DMS114 treated with DMSO at 0.1 percent for 48 hours (cell line): Measurements from ENCODE around the gene CLSTN2.

Experiments used
- DNase-seq: peaks from one replicate; lab custom pipeline; 2025; ENCODE audit not compliant: unreplicated experiment; lab: John Stamatoyannopoulos, UW

Gene CLSTN2

GRCh38 chr3:139941580-139941979, 6.6 kb downstream of the CLSTN2 start:
- no peak for DNase-seq

GRCh38 chr3:139944256-139944910, 9.4 kb downstream of the CLSTN2 start:
- no peak for DNase-seq

DNA sequence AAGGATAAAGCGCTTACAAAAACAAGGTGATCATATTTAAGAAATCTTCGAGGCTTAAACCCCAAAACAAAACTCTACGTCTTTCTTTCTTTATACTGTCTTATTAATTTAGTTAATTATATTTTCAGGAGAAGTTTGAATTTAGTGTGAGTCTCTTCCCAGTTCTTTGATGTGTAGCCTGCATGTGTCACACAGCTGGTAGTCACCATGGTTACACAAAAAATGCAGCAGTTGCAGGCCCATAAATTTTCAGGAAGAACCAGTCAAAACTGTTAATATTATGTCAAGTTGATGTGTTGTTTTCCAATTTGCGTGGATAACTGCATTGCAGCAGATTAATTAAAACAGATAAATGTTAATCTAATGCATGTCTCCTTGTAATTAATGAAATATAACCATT, 10.4 kb downstream of the CLSTN2 start:
- no peak for DNase-seq

- no peak for DNase-seq
These were observed 11.0 kb downstream of the CLSTN2 start for GRCh38 chr3:139945942-139946341.

GRCh38 chr3:139948467-139948866, 13.5 kb downstream of the CLSTN2 start:
- no peak for DNase-seq

- no peak for DNase-seq
These were observed 13.9 kb downstream of the CLSTN2 start for GRCh38 chr3:139948898-139949297.

DNA sequence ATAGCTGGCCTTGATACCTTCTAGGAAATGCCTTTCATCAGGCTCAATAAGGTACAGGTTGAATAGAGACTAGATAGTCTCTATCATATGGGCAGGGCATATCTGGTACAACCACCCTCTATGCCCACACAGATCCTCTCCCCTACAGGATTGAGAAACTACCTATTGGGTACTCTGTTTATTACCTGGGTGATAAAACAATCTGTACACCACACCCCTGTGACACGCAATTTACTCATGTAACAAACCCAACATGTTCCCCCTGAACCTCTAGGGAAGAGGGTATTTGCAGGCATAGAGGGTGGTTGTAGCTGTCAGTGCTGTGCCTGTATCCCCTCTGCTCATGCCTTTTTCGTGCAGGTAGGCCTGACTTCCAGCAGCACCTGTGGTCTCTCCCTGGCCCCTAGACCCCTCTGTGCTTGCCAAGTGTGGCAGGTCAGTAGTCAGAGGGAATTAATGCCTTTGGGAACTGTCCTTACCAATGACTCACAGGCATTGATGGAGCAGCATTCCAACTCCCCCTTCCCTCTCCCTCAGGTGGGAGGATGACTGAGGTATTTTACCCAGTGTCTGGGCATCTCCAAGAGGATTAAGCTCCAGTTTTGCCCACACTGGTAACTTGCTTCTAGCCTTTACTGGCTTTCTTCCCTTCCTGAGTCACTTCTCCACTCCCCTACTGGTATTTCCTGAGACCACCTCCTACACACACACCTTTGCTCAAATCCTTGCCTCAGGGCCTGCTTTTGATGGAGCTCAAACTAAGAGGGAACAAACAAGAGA, 18.3 kb downstream of the CLSTN2 start:
- DNase-seq = no peak

- DNase-seq = no peak
These were observed 19.3 kb downstream of the CLSTN2 start for GRCh38 chr3:139954146-139954860.

DNA sequence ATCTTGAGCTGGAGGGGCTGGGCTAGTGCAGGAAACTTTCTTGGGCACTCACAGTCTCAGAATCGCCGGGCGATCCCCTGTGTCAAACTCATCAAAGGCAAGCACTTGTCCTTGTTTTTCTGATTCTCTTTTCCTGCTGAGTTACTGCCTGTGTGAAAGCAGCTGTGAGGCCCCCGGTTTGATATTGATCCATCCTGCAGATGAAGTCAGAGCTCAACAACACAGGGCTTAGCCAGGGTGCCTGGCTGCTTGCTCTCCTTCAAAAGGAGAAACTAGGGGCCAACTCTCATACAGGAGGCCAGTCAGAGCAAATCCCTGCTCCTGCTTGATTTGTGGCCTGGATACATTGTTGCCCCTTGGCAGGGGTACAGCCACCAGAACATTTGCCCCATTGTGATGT, 22.9 kb downstream of the CLSTN2 start:
- no peak for DNase-seq

DNA sequence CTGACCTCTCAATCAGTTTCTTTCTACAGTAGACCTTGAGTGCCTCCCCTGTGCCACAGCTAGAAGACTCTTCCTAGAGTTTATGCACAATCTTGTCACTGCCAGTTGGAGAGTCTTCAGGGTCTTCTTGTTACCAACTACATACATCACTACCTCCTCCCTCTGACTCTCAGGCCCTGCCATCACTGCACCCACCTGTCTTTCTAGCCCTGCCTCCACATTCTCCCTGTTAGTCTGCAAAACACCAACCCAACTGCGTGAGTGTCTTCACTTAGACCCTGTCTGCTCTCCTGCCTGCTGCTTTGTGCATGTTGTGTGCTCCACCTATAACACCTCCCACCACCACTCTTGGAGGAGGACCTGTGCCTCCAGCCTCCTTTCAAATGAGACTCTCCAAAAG, 34.4 kb downstream of the CLSTN2 start:
- no peak for DNase-seq

DNA sequence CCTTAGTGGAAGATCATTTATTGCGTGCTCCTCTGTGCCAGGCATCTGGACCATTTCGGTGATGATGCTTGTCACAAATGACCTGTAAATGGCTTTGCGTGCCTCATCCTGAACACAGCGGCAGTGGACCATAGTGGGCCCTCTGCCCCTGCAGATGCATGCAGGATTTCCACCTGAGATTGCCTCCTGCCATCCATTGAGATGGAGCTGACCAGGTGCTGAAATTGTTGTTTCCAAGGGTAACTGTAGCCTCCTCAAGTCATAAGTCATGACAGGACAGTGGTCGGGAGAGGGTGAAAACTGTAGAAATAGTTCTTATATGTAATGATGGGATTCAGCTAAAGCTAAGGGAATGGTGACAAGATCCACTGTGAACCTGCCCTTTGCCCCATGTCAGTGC, 35.5 kb downstream of the CLSTN2 start:
- no peak for DNase-seq

GRCh38 chr3:139974809-139975425, 39.9 kb downstream of the CLSTN2 start:
- no peak for DNase-seq

- DNase-seq = no peak
These were observed 40.8 kb downstream of the CLSTN2 start for GRCh38 chr3:139975594-139976365.

- DNase-seq = no peak
These were observed 44.0 kb downstream of the CLSTN2 start for GRCh38 chr3:139978966-139979365.

- no peak for DNase-seq
These were observed 45.0 kb downstream of the CLSTN2 start for GRCh38 chr3:139979991-139980390.

DNA sequence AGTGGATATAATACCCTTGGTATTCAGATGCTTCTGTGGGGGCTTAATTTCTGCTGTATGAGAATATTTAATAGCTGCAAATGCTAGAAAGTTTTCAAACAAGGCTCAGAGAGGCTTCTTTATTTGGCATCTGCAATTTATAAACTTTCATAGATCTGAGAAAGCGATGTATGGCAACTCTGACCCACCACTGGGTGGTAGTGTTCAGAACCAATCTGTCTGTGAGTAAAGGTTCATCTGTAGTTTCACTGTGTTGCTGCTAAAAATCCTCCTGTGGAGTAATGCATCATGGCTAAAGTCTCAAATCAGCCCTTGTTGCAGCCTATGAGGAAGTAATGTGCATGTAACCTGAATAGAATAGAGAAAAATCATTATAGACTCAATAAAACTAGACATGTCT, 47.4 kb downstream of the CLSTN2 start:
- no peak for DNase-seq

GRCh38 chr3:139985576-139985975, 50.6 kb downstream of the CLSTN2 start:
- no peak for DNase-seq

DNA sequence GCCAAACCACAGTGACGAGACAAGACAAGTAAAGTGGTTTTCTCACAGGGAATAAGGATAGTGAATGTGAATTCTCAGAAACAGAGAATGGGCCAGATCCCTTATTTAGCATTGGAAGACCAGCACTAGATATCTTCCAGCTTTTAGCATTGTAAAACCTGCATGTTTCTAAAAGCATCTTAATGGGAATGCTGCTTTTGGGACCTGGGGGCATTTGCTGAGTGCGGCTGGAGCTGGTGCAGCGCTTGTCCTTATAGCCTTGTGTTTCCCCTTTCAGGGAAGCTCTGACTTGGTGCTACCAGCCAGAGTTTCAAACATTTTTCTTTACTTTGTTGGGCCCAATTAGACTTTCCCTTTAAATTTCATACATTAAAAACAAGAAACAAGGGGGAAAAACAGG, 52.9 kb downstream of the CLSTN2 start:
- DNase-seq = no peak

DNA sequence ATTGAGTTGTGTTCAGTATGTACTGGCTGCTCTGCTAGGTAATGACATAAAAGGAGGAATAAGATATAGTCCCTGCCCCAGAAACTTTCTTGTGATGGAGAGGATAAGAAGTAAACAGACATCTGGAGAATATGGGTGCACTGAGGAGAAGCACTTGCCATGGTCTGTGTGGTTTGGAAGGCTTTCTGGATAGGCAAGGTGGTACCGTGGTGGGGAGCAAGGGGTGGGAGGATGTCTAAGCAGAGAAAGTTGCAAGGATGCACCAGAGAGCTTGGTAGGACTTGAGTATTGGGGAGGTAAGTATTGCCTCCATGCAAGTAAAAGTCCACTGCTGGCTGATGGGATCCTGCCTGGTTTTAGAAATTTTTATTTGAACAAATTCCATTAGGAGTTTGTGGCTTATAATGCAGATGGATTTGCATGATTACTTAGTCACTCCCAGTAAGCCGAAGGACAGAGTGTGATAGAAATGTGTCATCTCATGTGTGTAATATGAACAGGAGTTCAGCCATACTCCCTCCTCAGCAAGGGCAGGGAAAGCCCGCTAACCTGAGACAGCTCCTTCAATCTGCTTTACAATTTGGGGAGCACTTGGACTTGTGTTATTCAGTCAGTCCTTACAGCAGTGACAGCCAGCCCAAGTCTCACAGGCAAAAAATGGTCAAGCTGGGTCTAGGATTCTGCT, 53.6 kb downstream of the CLSTN2 start:
- DNase-seq = no peak

GRCh38 chr3:139994891-139995290, 59.9 kb downstream of the CLSTN2 start:
- no peak for DNase-seq
